ENCODE data around the gene CMIP. TPM values are rescaled to one million over a fixed set of nuclear protein-coding genes. Genes with fewer than 3 reads are reported as not detected.
A peak's percentile ranks its signal among the peaks of the same experiment; 100 is the strongest.

Gene CMIP
- total RNA-seq, 1 experiment from 2014 or later = 48.2 TPM

DNA sequence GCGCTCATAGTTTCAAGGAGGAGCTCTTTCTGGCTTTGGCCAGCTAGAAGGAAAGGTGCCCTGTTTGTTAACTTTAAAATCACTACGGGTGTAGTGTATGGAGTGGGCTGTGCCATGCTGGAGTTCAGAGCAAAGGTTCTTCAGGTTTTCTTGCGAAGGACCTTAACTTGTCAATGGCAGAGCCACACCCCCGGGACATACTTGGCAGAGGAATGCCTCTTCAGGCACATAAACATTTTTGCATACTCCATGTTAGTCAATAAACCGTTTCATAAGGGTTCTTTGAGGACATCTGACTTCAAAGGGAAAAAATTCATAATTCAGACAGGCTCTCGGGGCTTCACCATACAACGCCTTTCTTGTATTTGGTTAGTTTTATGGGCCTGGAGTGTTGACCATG lies 221.5 kb downstream of the CMIP start:
- H4K20me1 ChIP-seq (ENCODE audit: control insufficient read depth, insufficient read depth, insufficient read length) = no peaks in the 10 kb centered on the region
- no peak for DNase-seq
- H3K79me2 ChIP-seq (ENCODE audit: insufficient read depth, low read length) = no peaks in the 10 kb centered on the region
- H3K27me3 ChIP-seq (ENCODE audit: insufficient read depth, low read length) = no peaks in the 10 kb centered on the region
- no peak overlapping the region for H3K9ac ChIP-seq (ENCODE audit: extremely low read depth, insufficient read length, low read length)
- Mint-ChIP-seq H3K36me3 (ENCODE audit: insufficient read depth in 1 of 3, low read depth in 3 of 3) (peaks cover 16 to 45% (median 41%) of the 10 kb centered on the region in 3 experiments), H3K4me3 (no peak overlapping the region; a peak in 1 of 5 replicates), H3K9me3 (no peaks in the 10 kb centered on the region; a peak in 1 of 5 replicates), H3K27ac (peak overlapping the region in 1 of 3 experiments; percentile 64; a peak in 2 of 7 replicates), H3K27me3 (ENCODE audit: low read depth) (no peaks in the 10 kb centered on the region; the same call in 1 of the 2 replicates), H3K4me1 (peaks cover 2 to 3% of the 10 kb centered on the region in 2 experiments)
- H4K91ac ChIP-seq (ENCODE audit: insufficient read length, low read depth, low read length) = no peak overlapping the region
- H2BK20ac ChIP-seq (ENCODE audit: low read depth, low read length, poor library complexity, severe bottlenecking) = no peak overlapping the region
- no peaks in the 10 kb centered on the region for H3K79me1 ChIP-seq (ENCODE audit: insufficient read depth, low read depth, low read length, poor library complexity, severe bottlenecking)
- no peak overlapping the region for H2BK120ac ChIP-seq (ENCODE audit: low read depth, low read length, poor library complexity, severe bottlenecking)
- H3K23me2 ChIP-seq (ENCODE audit: insufficient read length, low read depth, low read length, poor library complexity, severe bottlenecking) = no peaks in the 10 kb centered on the region
- no peak overlapping the region for H2BK15ac ChIP-seq (ENCODE audit: low read depth, low read length)
- no peak overlapping the region for H3K14ac ChIP-seq (ENCODE audit: insufficient read depth, low read length)
- no peak overlapping the region for H3K4ac ChIP-seq (ENCODE audit: low read depth, low read length)
- WGBS (ENCODE audit: extremely low coverage, insufficient read length, low lambda C conversion rate) = no CpG with 5 or more reads among the region's 7 CpGs
- H3K4me2 ChIP-seq (ENCODE audit: insufficient read depth, insufficient read length, low read length) = no peak overlapping the region
- H3K4me1 ChIP-seq (ENCODE audit: insufficient read depth, low read length) = no peaks in the 10 kb centered on the region
- no peak overlapping the region for H2AFZ ChIP-seq (ENCODE audit: low read length)
- H3T11ph ChIP-seq (ENCODE audit: low read length) = no peak overlapping the region
- H2AK5ac ChIP-seq (ENCODE audit: insufficient read length, low read length) = no peak overlapping the region
- no peak overlapping the region for H3K27ac ChIP-seq (ENCODE audit: insufficient read length, low read depth, low read length)
- no peak overlapping the region for H2BK5ac ChIP-seq (ENCODE audit: insufficient read length, low read length)
- H3K9me3 ChIP-seq (ENCODE audit: control insufficient read depth, low read depth, low read length) = no peaks in the 10 kb centered on the region
- no peak overlapping the region for H4K5ac ChIP-seq (ENCODE audit: insufficient read length, low read depth, low read length)
- H3K18ac ChIP-seq (ENCODE audit: insufficient read length, low read depth, low read length) = no peak overlapping the region
- no peak overlapping the region for H2BK12ac ChIP-seq (ENCODE audit: insufficient read length, low read depth, low read length)
- H4K8ac ChIP-seq (replicated peaks; ENCODE audit: insufficient read length, low read depth, low read length) = no peak overlapping the region
- TF ChIP-seq, protein P1, sequence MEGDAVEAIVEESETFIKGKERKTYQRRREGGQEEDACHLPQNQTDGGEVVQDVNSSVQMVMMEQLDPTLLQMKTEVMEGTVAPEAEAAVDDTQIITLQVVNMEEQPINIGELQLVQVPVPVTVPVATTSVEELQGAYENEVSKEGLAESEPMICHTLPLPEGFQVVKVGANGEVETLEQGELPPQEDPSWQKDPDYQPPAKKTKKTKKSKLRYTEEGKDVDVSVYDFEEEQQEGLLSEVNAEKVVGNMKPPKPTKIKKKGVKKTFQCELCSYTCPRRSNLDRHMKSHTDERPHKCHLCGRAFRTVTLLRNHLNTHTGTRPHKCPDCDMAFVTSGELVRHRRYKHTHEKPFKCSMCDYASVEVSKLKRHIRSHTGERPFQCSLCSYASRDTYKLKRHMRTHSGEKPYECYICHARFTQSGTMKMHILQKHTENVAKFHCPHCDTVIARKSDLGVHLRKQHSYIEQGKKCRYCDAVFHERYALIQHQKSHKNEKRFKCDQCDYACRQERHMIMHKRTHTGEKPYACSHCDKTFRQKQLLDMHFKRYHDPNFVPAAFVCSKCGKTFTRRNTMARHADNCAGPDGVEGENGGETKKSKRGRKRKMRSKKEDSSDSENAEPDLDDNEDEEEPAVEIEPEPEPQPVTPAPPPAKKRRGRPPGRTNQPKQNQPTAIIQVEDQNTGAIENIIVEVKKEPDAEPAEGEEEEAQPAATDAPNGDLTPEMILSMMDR (conservative IDR thresholded peaks at IDR 0.05) = no peak
- no peak overlapping the region for H3K56ac ChIP-seq (ENCODE audit: insufficient read length, low read depth, low read length)
- H3K23ac ChIP-seq (ENCODE audit: insufficient read length, low read depth, low read length) = no peak overlapping the region

Data from H9 (cell line).